Effector memory CD4-positive, alpha-beta T cell (primary cell): ENCODE results near the gene NAA15.

Experiments used
- DNase-seq, 3 donors: peaks; one replicate each; pipeline ENCODE4 v3.0.0-alpha.2; 2020
- H3K27ac ChIP-seq: 2 replicates; pipeline ENCODE4 v1.7.0; 2013; ENCODE audit warnings: mild to moderate bottlenecking, low read length, moderate library complexity; ENCODE audit not compliant: insufficient read depth, poor library complexity, severe bottlenecking
- H3K27me3 ChIP-seq: replicated peaks from 2 replicates; pipeline ENCODE4 v1.7.0; 2013; ENCODE audit warnings: mild to moderate bottlenecking, low read length; ENCODE audit not compliant: insufficient read depth, control insufficient read depth, poor library complexity, severe bottlenecking
- H3K36me3 ChIP-seq: 2 replicates; pipeline ENCODE4 v1.7.0; 2013; ENCODE audit warnings: mild to moderate bottlenecking, low read length, moderate library complexity; ENCODE audit not compliant: control insufficient read depth, insufficient read depth
- H3K4me1 ChIP-seq: 2 replicates; pipeline ENCODE4 v1.7.0; 2013; ENCODE audit warnings: low read length, mild to moderate bottlenecking; ENCODE audit not compliant: control insufficient read depth, insufficient read depth, poor library complexity, severe bottlenecking
- H3K4me3 ChIP-seq: 2 replicates; pipeline ENCODE4 v1.7.0; 2013; ENCODE audit warnings: low read length, low read depth, mild to moderate bottlenecking; ENCODE audit not compliant: insufficient read depth, poor library complexity, severe bottlenecking
- H3K9me3 ChIP-seq: 2 replicates; pipeline ENCODE4 v1.7.0; 2013; ENCODE audit warnings: mild to moderate bottlenecking, low read length, moderate library complexity; ENCODE audit not compliant: control insufficient read depth

Gene NAA15

DNA sequence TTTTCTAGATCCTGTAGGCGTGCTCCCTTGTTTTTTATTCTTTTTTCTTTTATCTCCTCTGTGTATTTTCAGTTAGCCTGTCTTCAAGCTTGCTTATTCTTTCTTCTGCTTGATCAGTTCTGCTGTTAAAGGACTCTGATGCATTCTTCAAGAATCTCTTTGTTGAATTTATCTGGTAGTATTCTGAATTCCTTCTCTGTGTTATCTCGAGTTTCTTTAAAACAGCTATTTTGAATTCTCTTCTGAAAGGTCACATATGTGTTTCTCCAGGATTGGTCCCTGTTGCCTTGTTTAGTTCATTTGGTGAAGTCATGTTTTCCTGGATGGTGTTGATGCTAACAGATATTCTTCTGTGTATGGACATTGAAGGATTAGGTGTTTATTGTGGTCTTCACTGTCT lies 167.9 kb downstream of the NAA15 start:
- H3K27ac ChIP-seq = no peak overlapping the region
- no peaks in the 10 kb centered on the region for H3K9me3 ChIP-seq
- DNase-seq = no peak
- H3K36me3 ChIP-seq = peaks cover 14% of the 10 kb centered on the region
- no peaks in the 10 kb centered on the region for H3K4me1 ChIP-seq
- H3K27me3 ChIP-seq = no peaks in the 10 kb centered on the region
- H3K4me3 ChIP-seq = no peak overlapping the region
